Measurements from ENCODE around the gene CSRP3.

- TF ChIP-seq CTCF (IDR thresholded peaks at IDR 0.05) (no peak), POLR2A (IDR thresholded peaks at IDR 0.05) (no peak), POLR2AphosphoS5 (IDR thresholded peaks at IDR 0.05) (no peak)
These were observed 35.6 kb upstream of the CSRP3 start for GRCh38 chr11:19237381-19237780.

Measured in prostate gland (tissue), 2 donors.